OCI-LY3 (cell line): ENCODE measurements around the gene PDHX.

Source experiments
- H2AFZ ChIP-seq: fragments of 200-600, 300-600 bp; shearing (Covaris generic); 2 replicates; pipeline ENCODE4 v1.6.0; 2014; ENCODE audit warnings: antibody characterized with exemption, low read depth, low read length
- H3K27ac ChIP-seq: fragments of 200-600, 300-600 bp; sonication (generic); 2 replicates; pipeline ENCODE4 v1.5.1; 2014; ENCODE audit warnings: mild to moderate bottlenecking, low read length, moderate library complexity, mixed read lengths
- H3K27me3 ChIP-seq: fragments of 200-600, 300-600 bp; sonication (generic); 2 replicates; pipeline ENCODE4 v1.6.1; 2014; ENCODE audit warnings: low read depth, low read length, mixed read lengths
- H3K36me3 ChIP-seq: fragments of 200-600, 300-600 bp; sonication (generic); replicated peaks from 2 replicates; pipeline ENCODE3; 2014; ENCODE audit warnings: low read depth, low read length, mixed read lengths
- H3K4me1 ChIP-seq: fragments of 300-600, 200-600 bp; sonication (generic); 2 replicates; pipeline ENCODE4 v1.6.1; 2014; ENCODE audit warnings: low read length, mixed read lengths
- H3K4me2 ChIP-seq: fragments of 200-600, 300-600 bp; sonication (generic); 2 replicates; pipeline ENCODE4 v1.6.1; 2014; ENCODE audit warnings: low read length, mixed read lengths
- H3K4me3 ChIP-seq: fragments of 300-600, 200-600 bp; sonication (generic); 2 replicates; pipeline ENCODE4 v1.5.1; 2014; ENCODE audit warnings: antibody characterized with exemption, mild to moderate bottlenecking, low read length, moderate library complexity
- H3K79me2 ChIP-seq: fragments of 300-600, 200-600 bp; shearing (Covaris generic); 2 replicates; pipeline ENCODE4 v1.6.1; 2014; ENCODE audit warnings: mild to moderate bottlenecking, low read length, mixed read lengths
- H3K9ac ChIP-seq: fragments of 300-600, 200-600 bp; shearing (Covaris generic); 2 replicates; pipeline ENCODE4 v1.6.0; 2014; ENCODE audit warnings: mild to moderate bottlenecking, low read length, moderate library complexity
- H3K9me3 ChIP-seq: fragments of 200-600, 300-600 bp; shearing (Covaris generic); 2 replicates; pipeline ENCODE4 v1.6.1; 2014; ENCODE audit warnings: low read length, mixed read lengths; ENCODE audit not compliant: insufficient read depth
- H4K20me1 ChIP-seq: fragments of 200-600, 300-600 bp; sonication (generic); 2 replicates; pipeline ENCODE4 v1.6.1; 2016; ENCODE audit warnings: low read length, mixed read lengths; ENCODE audit not compliant: insufficient read depth
- CTCF ChIP-seq: fragments of 200-600, 300-600 bp; sonication (generic); IDR thresholded peaks from 2 replicates; pipeline ENCODE4 v1.5.1; 2014; ENCODE audit warnings: antibody characterized with exemption, low read length, low read depth
- EZH2phosphoT487 ChIP-seq: fragments of 200-600 bp; shearing (Covaris generic); IDR thresholded peaks from 2 replicates; pipeline ENCODE4 v1.6.1; 2018; ENCODE audit warnings: antibody characterized with exemption, mixed run types, low read depth

PDHX gene

DNA sequence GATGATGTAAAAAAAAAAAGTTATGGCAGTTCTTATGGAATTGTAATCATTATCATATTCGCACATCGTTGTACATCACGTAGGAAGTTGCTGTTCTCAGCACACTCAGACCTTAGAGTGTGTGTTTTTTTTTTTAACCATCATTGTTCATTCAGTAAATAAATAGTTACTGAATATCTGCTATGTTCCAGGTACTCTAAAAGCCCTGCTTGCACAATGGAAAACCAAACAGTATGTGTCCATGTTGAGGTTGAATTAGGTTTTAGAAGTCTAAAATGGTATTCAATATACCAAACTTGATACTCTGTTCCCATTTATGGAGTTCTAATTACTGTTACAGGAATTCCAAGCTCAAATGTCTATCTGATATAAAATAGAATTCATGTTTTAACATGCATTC, 41.2 kb downstream of the PDHX start:
- Histone ChIP-seq H3K4me1 (no peaks in the 10 kb centered on the region), H3K4me2 (no peak overlapping the region), H3K9me3 (no peaks in the 10 kb centered on the region), H3K9ac (no peak overlapping the region), H3K27ac (no peak overlapping the region), H3K36me3 (no peaks in the 10 kb centered on the region), H2AFZ (no peak overlapping the region), H4K20me1 (no peaks in the 10 kb centered on the region), H3K27me3 (no peaks in the 10 kb centered on the region), H3K79me2 (no peaks in the 10 kb centered on the region), H3K4me3 (no peak overlapping the region)
- TF ChIP-seq EZH2phosphoT487 (no peak), CTCF (no peak)

DNA sequence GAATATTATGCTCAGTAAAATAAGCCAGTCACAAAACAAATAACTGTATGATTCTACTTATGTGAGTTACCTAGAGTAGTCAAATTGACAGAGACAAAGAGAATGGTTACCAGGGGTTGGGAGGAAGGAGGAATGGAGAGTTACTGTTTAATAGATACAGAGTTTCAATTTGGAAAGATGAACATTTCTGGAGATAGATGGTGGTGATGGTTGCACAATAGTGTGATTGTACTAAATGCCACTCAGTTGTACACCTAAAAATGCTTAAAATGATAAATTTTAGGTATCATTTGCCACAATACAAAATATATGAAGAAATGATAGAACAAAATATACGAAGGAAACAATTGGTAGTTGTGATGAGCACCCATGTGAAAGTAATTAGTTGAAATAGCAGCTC, 43.4 kb downstream of the PDHX start:
- Histone ChIP-seq H3K4me3 (no peak overlapping the region), H3K4me2 (no peak overlapping the region), H3K9ac (no peak overlapping the region), H3K36me3 (no peaks in the 10 kb centered on the region), H3K9me3 (no peaks in the 10 kb centered on the region), H3K79me2 (no peaks in the 10 kb centered on the region), H4K20me1 (no peaks in the 10 kb centered on the region), H3K27ac (no peak overlapping the region), H2AFZ (no peak overlapping the region), H3K4me1 (no peaks in the 10 kb centered on the region), H3K27me3 (no peaks in the 10 kb centered on the region)
- no peak for TF ChIP-seq CTCF
- TF ChIP-seq EZH2phosphoT487, result no peak

GRCh38 chr11:34960277-34960676, 43.9 kb downstream of the PDHX start:
- Histone ChIP-seq H3K36me3 (no peaks in the 10 kb centered on the region), H3K4me1 (no peaks in the 10 kb centered on the region), H3K27ac (no peak overlapping the region), H3K9me3 (no peaks in the 10 kb centered on the region), H3K4me3 (no peak overlapping the region), H3K27me3 (no peaks in the 10 kb centered on the region), H4K20me1 (no peaks in the 10 kb centered on the region), H3K9ac (no peak overlapping the region), H2AFZ (no peak overlapping the region), H3K79me2 (no peaks in the 10 kb centered on the region), H3K4me2 (no peak overlapping the region)
- TF ChIP-seq CTCF, result no peak
- TF ChIP-seq EZH2phosphoT487, result no peak

GRCh38 chr11:34962034-34962433, 45.6 kb downstream of the PDHX start:
- peaks cover 3% of the 10 kb centered on the region for H3K36me3 ChIP-seq
- no peak overlapping the region for H3K4me2 ChIP-seq
- TF ChIP-seq EZH2phosphoT487 (no peak), CTCF (no peak)
- no peaks in the 10 kb centered on the region for H3K79me2 ChIP-seq
- H3K4me3 ChIP-seq, result no peak overlapping the region
- H3K9me3 ChIP-seq, result no peaks in the 10 kb centered on the region
- H4K20me1 ChIP-seq, result no peaks in the 10 kb centered on the region
- no peaks in the 10 kb centered on the region for H3K4me1 ChIP-seq
- H3K27me3 ChIP-seq, result no peaks in the 10 kb centered on the region
- no peak overlapping the region for H2AFZ ChIP-seq
- H3K9ac ChIP-seq, result no peak overlapping the region
- H3K27ac ChIP-seq, result no peak overlapping the region
